ENCODE results near the gene ABTB2. TPM values are rescaled to one million over a fixed set of nuclear protein-coding genes. Genes with fewer than 3 reads are reported as not detected.

ABTB2 gene
- polyA plus RNA-seq, 1 experiment, result 6.3 TPM

GRCh38 chr11:34303028-34303570, 54.7 kb downstream of the ABTB2 start:
- no peaks in the 10 kb centered on the region for H3K27me3 ChIP-seq (ENCODE audit: control insufficient read depth, insufficient read depth, low read length)
- no peak for DNase-seq (ENCODE audit: low read depth)
- CTCF ChIA-PET, result interaction anchor here (1.1 kb wide), 1 partner anchor 17 kb away, joined by 5 read pairs; no protein-coding TSS in a partner anchor
- POLR2A ChIA-PET, result no interaction called here
- H3K4me3 ChIP-seq (ENCODE audit: low read depth, low read length), result no peak overlapping the region
- H3K36me3 ChIP-seq (ENCODE audit: control insufficient read depth, insufficient read depth, low read length), result no peaks in the 10 kb centered on the region
- TF ChIP-seq CTCF (IDR thresholded peaks at IDR 0.05; ENCODE audit: insufficient read depth, low read depth, low read length), result no peak

GRCh38 chr11:34302046-34302921, 55.5 kb downstream of the ABTB2 start:
- no peak for TF ChIP-seq CTCF (IDR thresholded peaks at IDR 0.05; ENCODE audit: insufficient read depth, low read depth, low read length)
- POLR2A ChIA-PET, result interaction anchor here (1.0 kb wide), 1 partner anchor 123 kb away, joined by 3 read pairs; no protein-coding TSS in a partner anchor
- CTCF ChIA-PET, result interaction anchor here (1.0 to 1.5 kb wide), 5 partner anchors 12 to 56 kb away, joined by 3 to 6 read pairs (median 3); partner anchors contain the start of gene ABTB2
- Histone ChIP-seq H3K4me3 (ENCODE audit: low read depth, low read length) (no peak overlapping the region), H3K36me3 (ENCODE audit: control insufficient read depth, insufficient read depth, low read length) (no peaks in the 10 kb centered on the region), H3K27me3 (ENCODE audit: control insufficient read depth, insufficient read depth, low read length) (no peaks in the 10 kb centered on the region)
- DNase-seq (ENCODE audit: low read depth), result peak; percentile 96

GRCh38 chr11:34300926-34301295, 56.9 kb downstream of the ABTB2 start:
- Histone ChIP-seq H3K4me3 (ENCODE audit: low read depth, low read length) (no peak overlapping the region), H3K27me3 (ENCODE audit: control insufficient read depth, insufficient read depth, low read length) (no peaks in the 10 kb centered on the region), H3K36me3 (ENCODE audit: control insufficient read depth, insufficient read depth, low read length) (no peaks in the 10 kb centered on the region)
- DNase-seq (ENCODE audit: low read depth), result no peak
- POLR2A ChIA-PET, result no interaction called here
- CTCF ChIA-PET, result interaction anchor here (1.3 to 1.9 kb wide), 4 partner anchors 11 to 127 kb away, joined by 3 to 7 read pairs (median 4); partner anchors contain the start of gene ABTB2
- no peak for TF ChIP-seq CTCF (IDR thresholded peaks at IDR 0.05; ENCODE audit: insufficient read depth, low read depth, low read length)

- ChIA-PET CTCF (interaction anchor here (0.5 to 1.9 kb wide), 2 partner anchors 126 to 355 kb away, joined by 3 to 7 read pairs; no protein-coding TSS in a partner anchor), POLR2A (interaction anchor here (0.6 kb wide), 1 partner anchor 64 kb away, joined by 3 read pairs; no protein-coding TSS in a partner anchor)
- TF ChIP-seq CTCF (IDR thresholded peaks at IDR 0.05; ENCODE audit: insufficient read depth, low read depth, low read length), result no peak
- no peak for DNase-seq (ENCODE audit: low read depth)
- H3K36me3 ChIP-seq (ENCODE audit: control insufficient read depth, insufficient read depth, low read length), result no peaks in the 10 kb centered on the region
- H3K4me3 ChIP-seq (ENCODE audit: low read depth, low read length), result no peak overlapping the region
- H3K27me3 ChIP-seq (ENCODE audit: control insufficient read depth, insufficient read depth, low read length), result no peaks in the 10 kb centered on the region
Observed at GRCh38 chr11:34300026-34300925, 57.5 kb downstream of the ABTB2 start.

Data from BJ (cell line).